Renal pelvis (tissue), 4 donors: ENCODE measurements around the gene CD209. TPM values are rescaled to one million over a fixed set of nuclear protein-coding genes. Genes with fewer than 3 reads are reported as not detected.
"Not testable (repeated sequence)": the region's sequence is repeated elsewhere in the genome, so short reads cannot be mapped to it uniquely, and the experiment has no call there.

Source experiments
- DNase-seq: peaks from one replicate; pipeline ENCODE4 v3.0.0-alpha.2; 2013
- polyA plus RNA-seq, 3 donors: library from polyadenylated mRNA; unstranded; fragments of 120-200 nt; gene quantifications; one replicate each; pipeline ENCODE4 v1.2.1, GENCODE V29; 2013; ENCODE audit not compliant: insufficient read length in 3 of 3

Gene CD209
- polyA plus RNA-seq, 3 donors, result 1.00 to 1.9 (median 1.5) TPM

DNA sequence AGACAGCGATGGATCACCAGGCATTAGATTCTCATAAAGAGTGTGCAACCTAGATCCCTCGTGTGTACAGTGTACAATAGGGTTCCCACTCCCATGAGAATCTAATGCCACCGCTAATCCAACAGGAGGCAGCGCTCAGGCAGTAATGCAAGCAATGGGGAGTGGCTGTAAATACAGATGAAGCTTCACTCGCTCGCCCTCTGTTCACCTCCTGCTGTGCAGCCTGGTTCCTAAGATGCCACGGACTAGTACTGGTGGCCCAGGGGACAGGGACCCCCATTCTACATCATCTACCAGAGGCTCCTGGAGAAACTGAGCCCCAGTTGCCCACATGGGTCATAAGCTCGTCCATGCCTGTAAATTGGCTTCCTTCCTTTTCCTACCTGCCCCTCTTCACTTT lies 23.7 kb upstream of the CD209 start:
- DNase-seq, result no peak

GRCh38 chr19:7769171-7769570 lies 21.8 kb upstream of the CD209 start:
- DNase-seq, result no peak

DNA sequence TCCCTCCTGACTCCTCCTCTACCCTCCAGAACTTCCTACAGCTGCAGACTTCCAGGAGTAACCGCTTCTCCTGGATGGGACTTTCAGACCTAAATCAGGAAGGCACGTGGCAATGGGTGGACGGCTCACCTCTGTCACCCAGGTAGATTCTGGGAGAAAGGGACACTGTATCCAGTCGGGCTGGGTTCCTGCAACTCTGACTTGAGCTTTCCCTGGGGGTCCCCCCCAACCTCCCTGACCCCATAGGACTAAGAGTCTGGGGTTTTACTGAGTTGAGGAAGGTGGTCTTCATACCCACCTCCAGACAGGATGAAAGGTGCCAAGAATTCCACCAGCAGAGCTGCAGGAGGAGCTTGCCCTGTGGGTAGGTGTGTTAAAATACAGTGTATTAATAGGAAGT lies 20.2 kb upstream of the CD209 start:
- DNase-seq, result no peak

DNA sequence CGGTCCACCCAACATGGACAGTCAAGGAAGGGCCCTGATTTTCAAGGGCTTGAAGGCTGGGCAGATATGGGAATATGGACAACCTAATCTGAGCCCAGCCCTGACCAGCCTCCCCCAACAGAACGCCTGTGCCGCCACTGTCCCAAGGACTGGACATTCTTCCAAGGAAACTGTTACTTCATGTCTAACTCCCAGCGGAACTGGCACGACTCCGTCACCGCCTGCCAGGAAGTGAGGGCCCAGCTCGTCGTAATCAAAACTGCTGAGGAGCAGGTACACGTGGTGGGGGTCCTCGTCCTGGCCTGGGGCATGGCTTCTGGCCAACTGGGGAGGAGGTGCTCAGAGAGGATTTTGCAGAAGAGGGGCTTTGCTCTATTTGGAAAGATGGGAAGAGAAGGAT lies 19.2 kb upstream of the CD209 start:
- DNase-seq, result no peak

GRCh38 chr19:7765043-7765442 lies 17.7 kb upstream of the CD209 start:
- not testable (repeated sequence) for DNase-seq

- DNase-seq, result not testable (repeated sequence)
These were observed 16.8 kb upstream of the CD209 start for GRCh38 chr19:7764157-7764556.

- no peak for DNase-seq
These were observed 16.4 kb upstream of the CD209 start for GRCh38 chr19:7763696-7764095.

DNA sequence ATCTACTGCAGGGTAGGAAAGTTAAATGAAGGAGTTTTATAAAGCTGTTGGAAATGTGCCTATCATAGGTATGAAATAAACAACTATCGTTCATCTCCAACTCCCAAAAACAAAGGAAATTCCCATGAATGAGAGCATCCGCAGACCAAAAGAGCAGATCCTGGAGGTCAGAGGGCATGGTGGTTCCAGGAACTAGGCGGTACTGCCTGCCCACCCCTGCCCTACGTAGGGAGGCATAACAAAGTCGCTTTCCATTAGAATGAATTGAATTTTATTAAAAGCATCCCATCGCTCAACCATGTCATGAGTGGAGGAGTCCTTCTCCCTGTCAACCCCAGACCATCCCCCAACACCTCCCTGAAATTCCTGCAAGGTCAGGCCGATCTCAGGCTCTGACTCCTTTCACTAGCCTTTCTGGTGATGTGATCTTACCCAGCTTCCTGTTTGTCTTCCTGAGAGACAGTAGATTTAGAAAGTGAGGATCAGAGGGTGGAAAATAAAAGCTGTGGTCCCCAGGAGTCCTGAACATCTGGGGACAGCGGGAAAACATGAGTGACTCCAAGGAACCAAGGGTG lies 15.5 kb upstream of the CD209 start, which contains the start of gene CLEC4M:
TSS of gene CLEC4M (plus strand) at position 525 of the 575 bp plus-strand sequence. CDS start at position 549, 24 bp downstream.
- no peak for DNase-seq

GRCh38 chr19:7759156-7759555 lies 11.8 kb upstream of the CD209 start:
- no peak for DNase-seq

DNA sequence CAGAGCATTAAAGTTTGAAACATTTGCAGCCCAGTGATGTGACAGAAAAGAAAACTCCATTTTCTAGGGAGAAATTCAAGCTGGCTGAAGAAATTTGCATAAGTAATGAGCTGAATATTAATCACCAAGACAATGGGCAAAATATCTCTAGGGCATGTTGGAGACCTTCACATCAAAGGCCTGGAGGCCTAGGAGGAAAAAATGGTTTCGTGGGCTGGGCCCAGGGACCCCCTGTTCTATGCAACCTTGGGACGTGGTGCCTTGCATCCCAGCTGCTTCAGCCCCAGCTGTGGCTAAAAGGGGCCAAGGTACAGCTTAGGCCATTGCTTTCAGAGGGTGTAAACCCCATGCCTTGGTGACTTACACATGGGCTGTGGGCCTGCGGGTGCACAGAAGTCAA lies 10.0 kb upstream of the CD209 start:
- DNase-seq, result no peak

- no peak for DNase-seq
These were observed 8.9 kb upstream of the CD209 start for GRCh38 chr19:7756258-7756657.

- no peak for DNase-seq
These were observed 3.9 kb upstream of the CD209 start for GRCh38 chr19:7751157-7751783.

DNA sequence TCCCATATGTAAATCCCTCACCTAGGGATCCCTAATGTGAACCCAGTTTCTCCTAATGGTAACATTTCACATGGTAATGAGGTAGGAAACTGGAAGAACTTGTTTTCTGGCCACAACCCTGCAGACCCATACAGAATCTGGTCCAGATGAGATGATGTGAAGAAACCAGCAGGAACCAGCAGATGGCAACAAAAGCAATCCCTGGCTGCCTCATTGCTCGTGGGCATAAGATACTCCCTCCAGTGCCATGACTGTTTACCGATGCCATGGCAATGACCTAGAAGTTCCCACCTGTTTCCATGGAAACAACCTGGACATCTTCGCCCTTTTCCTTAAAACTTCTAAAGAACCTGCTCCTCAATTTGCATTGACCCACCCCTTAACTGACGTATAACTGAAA lies 1.4 kb upstream of the CD209 start:
- peak; percentile 39 for DNase-seq

GRCh38 chr19:7748171-7748570 lies 837 bp upstream of the CD209 start:
- DNase-seq, result no peak

- DNase-seq, result not testable (repeated sequence)
These were observed 1.0 kb downstream of the CD209 start for GRCh38 chr19:7746306-7746705.

- no peak for DNase-seq
These were observed 2.3 kb downstream of the CD209 start for GRCh38 chr19:7744871-7745650.

DNA sequence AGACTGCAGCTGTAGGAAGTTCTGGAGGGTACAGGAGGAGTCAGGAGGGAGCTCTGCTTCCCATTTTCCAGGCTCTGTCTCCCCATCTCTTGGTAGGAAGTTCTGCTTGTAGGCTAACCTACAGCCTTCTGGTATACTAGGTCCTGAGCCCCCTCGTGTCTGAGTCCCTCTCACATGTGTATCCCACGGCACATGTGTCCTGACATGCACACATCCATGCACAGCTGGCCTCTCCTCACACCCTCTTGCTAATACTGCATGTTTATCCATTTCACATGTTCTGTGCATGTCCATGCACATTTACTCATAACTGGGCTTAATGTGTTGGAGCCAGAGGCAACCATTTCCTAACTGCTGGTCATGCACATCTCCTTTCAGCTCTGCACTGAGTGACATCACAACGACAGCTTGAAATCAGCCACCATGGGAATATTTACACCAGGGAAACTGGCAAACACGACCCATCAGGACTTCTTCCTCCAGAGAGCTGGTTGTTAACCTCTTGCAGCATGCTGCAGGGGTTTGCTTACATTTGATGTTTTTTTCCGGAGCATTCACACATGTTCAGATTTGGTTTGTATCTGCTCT lies 3.0 kb downstream of the CD209 start:
- no peak for DNase-seq

GRCh38 chr19:7743425-7743841 lies 3.9 kb downstream of the CD209 start:
- DNase-seq, result no peak

DNA sequence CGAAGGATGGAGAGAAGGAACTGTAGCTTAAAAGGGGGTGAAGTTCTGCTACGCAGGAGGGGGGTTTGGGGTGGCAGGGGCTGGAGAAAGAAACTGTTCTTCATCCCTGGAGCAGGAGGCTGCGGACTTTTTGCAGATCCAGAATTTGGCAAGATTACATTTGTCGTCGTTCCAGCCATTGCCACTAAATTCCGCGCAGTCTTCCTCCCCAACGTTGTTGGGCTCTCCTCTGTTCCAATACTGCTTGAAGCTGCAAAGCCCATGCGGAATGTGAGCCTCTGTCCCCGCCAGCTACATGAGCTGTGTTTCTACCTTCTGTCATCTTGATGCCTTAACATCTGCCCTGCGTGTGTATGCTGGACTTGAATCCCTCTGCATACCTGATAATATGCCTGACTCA lies 4.3 kb downstream of the CD209 start:
- no peak for DNase-seq

DNA sequence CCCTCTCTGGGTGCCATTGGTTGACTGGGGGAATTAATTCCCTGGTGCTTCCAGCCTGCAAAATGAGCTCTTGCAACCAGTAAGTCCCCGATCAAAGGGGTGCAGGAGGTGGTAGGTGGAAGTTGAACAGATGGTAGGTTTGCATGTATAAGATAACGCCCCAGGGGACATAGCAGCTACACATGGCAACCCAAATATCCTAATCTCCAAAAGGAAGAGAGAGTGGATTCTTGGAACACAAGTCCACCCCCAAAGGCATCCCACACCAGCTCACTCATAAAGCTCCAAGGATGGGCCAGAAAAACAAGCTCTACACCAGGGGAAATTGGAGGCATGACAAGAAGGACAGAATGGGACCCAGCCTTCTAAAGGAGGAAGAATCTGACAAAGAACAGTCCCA lies 4.8 kb downstream of the CD209 start:
- DNase-seq, result no peak

- no peak for DNase-seq
These were observed 6.7 kb downstream of the CD209 start for GRCh38 chr19:7740682-7741054.

DNA sequence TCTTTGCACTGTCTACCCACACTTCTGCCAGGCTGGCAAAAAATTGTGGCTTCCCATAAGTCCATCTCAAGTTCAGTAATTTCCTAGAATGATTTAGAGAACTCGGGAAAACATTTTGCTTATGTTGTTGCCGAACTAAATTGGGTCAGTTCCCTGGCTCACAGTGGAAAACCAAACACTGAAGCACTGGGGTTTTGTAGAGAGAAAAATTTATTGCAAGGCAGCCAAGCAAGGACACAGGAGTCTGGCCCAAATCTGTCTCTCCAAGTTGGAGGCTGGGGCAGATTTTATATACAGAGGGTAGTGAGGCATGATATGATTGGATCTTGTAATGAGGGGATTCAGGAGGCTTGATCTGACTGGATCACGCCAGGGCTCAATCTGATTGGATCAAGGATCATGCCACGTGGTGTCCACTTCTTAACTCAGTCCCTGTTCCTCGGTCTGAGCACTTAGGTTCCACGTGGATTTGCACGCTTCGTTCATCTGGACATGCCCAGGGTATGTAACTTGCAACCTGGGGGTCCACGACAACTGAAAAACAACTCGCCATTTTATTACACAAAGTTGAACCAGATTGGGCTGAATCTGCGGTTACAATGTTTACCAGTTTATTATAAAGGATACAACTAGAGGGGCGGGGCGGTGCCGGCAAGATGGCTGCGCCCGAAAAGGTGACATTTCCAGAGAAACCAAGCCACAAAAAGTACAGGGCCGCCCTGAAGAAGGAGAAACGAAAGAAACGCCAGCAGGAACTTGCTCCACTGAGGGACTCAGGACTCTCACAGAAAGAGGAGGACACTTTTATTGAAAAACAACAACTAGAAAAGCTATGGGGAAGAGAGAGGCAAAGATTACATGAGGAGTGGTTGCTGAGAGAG lies 7.3 kb downstream of the CD209 start:
- no peak for DNase-seq
